Activated naive CD8-positive, alpha-beta T cell treated with anti-CD3 and anti-CD28 coated beads, Interleukin-2, amount 50 U/mL, for 16 hours (primary cell): ENCODE data around the gene HMG20A.
"Not testable (repeated sequence)": the region's sequence is repeated elsewhere in the genome, so short reads cannot be mapped to it uniquely, and the experiment has no call there.

ENCODE experiments used
- DNase-seq: peaks from one replicate; pipeline ENCODE4 v3.0.0-alpha.2; 2020; ENCODE audit warnings: low read depth, low spot score

Gene HMG20A

DNA sequence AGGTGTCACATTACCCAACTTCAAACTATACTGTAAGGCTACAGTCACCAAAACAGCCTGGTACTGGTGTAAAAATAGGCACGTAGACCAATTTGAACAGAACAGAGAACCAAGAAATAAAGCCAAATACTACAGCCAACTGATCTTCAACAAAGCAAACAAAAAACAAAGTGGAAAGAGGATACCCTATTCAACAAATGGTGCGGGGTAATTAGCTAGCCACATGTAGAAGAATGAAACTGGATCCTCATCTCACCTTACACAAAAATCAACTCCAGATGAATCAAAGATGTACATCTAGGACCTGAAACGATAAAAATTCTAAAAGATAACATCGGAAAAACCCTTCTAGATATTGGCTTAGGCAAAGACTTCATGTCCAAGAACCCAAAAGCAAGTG, 13.8 kb upstream of the HMG20A start:
- DNase-seq = no peak

DNA sequence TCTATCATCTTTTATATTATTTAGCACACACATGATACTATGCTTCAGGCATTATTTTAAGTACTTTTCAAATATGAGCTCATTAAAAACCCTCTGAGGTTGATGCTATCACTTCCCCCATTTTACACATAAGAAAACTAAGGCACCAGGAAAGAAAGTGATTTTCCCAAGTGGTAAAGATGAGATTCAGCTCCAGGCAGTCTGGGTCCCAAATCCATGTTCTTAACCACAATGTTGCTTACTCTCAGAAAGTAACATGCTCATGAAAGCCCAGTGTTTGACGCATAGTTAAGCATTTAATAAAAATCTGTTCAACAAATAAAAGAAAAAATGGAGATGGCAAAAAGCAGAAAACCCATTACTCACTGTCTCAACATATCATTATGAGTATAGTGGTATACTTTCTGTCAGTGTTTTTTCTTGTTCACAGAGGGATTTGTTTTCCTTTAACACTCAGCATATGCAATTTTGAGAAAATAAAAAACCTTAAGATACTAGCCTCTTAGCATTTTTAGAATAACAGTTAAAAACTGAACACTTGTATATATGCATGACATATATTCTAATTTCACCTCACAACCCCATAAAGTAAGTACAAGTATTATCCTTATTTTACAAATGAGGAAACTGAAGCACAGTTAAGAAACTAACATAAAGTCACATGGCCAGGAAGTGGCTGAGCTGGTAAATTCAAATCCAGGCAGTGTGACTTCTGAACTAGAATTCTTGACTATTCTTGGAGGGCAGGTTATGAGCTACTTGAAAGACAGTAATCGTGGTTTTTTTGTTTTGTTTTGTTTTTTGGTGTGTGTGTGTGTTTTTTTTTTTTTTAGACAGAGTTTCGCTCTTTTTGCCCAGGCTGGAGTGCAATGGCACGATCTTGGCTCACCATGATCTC, 11.2 kb upstream of the HMG20A start:
- DNase-seq = no peak

DNA sequence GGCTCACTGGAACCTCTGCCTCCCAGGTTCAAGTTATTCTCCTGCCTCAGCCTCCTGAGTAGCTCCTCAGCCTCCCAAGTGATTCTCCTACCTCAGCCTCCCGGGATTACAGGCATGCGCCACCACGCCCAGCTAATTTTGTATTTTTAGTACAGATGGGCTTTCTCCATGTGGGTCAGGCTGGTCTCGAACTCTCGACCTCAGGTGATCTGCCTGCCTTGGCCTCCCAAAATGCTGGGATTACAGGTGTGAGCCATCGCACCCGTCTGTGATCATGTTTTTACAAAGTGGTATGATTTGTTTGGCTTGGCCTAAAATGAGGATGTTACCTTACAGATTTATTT, 10.6 kb upstream of the HMG20A start:
- not testable (repeated sequence) for DNase-seq

GRCh38 chr15:77410701-77411618, 9.7 kb upstream of the HMG20A start:
- DNase-seq = no peak

DNA sequence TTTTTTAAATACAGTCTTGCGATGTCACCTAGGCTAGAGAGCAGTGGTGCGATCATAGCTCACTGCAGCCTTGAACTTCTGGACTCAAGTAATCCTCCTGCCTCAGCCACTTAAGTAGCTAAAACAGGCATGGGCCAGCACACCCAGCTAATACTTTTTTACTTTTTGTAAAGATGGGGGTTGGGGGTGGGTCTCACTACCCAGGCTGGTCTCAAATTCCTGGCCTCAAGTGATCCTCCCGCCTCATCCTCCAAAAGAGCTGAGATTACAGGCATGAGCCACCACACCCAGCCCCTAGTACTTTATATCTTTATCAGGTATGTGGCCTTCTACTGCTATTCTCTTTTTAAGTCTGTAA, 9.1 kb upstream of the HMG20A start:
- no peak for DNase-seq

DNA sequence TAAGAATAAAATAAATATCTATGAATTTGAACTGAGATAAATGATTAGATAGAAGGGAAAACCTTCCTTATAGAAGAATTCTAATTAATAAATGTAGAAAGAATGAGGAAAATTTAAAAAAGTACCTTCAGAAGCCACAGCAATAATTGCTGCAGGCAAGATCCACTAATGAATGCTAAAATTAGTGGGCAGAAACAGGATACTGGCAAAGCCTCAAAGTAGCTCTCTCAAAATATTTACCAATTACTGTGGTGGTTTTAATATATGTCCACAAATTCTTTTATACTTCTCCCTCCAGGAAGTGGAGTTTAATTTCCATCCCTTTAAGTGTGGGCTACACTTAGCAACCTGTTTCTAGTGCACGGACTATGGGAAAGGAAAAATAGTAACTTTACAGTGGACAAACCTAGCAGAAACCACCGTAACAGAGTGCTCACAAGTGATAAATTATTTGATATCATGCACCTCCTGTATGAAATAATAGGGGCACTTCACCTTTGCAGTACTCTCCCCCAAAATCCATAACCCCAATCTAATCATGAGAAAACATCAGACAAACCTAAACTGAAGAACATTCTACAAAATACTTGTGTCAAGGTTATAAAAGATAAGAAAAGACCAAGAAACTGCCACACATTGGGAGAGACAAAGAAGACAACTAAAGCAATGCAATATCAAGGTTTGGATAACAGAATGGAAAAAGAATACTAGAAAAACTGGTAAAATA, 7.6 kb upstream of the HMG20A start:
- DNase-seq = no peak

GRCh38 chr15:77413699-77414349, 6.9 kb upstream of the HMG20A start:
- no peak for DNase-seq

DNA sequence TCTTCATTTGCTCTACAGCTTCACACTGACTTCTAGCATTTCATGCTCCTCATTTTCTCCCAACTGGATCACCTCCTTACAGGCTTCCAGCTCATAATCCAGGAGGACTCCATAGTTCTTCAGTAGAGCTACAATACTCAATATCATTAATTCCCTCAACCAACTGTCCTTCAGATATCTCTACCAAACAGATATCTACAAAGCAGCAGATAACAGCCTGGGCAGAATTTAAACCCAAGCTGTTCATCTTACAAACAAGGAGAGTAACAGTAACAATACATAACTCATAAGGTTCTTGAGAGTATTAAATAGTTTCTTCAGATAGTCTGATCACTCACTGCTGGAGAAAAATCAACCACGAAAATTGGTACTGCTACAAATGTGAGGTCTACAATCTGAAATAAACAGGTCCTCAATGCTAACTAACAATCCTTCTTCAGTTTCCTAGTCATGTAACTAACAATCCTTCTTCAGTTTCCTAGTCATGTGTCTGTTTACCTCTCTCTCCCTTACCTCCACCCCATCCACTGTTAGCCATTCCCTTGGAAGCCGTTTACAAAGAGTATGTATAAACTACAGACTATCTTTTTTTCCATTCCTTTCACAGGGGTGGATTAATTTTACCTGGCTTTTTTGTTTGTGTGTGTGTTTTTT, 5.8 kb upstream of the HMG20A start:
- no peak for DNase-seq

- no peak for DNase-seq
Measured at GRCh38 chr15:77415450-77416147, 5.1 kb upstream of the HMG20A start.

- no peak for DNase-seq
Measured at GRCh38 chr15:77416148-77416455, 4.6 kb upstream of the HMG20A start.

GRCh38 chr15:77416954-77417353, 3.7 kb upstream of the HMG20A start:
- DNase-seq = no peak

DNA sequence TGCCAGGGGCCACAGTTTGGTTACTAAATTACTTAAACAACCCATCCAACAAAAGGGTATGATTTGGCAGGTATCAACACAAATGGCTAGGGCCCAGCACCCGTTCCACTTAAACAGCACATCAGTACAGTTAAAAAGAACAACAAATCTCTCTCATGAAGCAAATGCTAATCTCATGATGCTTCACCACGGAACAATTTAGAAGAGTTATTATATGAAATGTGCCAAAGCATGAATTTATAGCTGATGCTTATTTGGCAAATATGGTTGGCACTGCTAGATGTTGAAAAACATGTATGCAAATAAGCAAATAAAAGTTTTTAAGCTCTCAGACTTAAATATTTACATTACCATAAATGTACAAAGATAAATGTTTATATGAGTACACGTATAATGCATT, 3.1 kb upstream of the HMG20A start:
- DNase-seq = no peak

DNA sequence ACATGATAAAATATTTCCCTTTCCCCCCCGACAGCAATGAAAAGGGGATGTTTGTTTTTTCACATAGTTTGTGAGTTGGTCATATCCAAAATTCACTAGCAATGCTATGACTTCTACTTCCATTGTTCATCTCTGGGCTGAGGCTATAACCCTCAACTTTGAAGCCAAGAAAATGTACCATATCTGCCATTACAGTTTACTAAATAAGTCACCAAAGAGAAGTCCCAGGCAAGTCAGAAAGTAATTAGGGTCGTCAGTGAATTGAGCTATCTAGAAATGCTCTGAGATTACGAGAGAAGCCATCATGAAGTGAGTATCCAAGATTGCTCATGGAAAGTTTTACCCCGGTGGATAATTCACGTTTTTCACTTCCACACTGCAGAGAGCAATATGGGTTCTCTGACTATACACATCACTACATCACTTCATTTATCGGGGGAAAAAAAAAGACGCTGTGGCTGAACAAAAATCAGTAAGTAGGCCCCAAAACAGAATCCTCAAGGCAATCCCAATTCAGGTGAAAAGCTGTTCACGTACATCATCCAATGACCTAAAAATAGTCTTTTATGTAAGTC, 2.2 kb upstream of the HMG20A start:
- no peak for DNase-seq

- DNase-seq = peak; percentile 29
Measured at GRCh38 chr15:77418966-77419835, 1.5 kb upstream of the HMG20A start.

DNA sequence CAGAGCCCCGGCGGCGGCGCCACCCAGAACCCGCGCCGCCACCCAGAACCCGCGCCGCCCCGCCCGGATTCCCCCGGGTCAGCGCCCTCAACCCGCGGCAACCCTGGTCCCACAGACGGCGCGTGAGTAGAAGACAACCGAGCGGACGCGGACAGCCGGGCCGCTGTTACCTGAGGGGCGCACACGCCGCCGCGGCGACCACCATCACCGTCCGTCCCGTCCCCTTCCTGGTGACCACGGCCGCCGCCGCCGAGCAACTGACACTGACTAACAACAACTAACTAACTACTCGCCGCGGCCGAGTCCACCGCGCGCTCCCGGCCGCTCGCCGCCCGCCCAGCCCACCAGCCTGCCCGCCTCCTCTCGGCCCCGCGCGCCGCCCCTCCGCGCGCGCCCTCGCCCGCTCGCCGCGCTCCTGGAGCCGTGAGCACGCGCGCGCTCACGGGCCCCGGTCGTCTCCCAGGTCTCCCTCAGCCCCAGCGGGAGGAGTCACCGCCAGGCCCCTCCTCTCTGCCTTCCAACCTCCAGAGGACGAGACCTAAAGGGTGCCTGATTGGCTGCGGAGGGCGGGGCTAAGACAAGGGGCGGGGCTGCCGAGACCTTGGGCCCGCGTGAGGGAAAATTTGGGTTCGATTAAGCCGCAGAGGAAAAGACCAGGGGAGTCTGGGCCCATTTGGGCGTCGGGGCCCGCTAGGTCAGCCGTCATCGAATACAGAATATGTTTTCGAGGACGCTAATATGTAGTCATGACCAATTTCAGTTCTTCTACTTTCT, 665 bp upstream of the HMG20A start, which contains the start of gene PEAK1:
Gene PEAK1 (minus strand): TSS at position 269 of the 774 bp plus-strand sequence. CDS start 238,178 bp downstream, outside the sequence.
- DNase-seq = peak; percentile 100

GRCh38 chr15:77421370-77421700, 647 bp downstream of the HMG20A start:
- DNase-seq = no peak

GRCh38 chr15:77425104-77425503, 4.4 kb downstream of the HMG20A start:
- no peak for DNase-seq

GRCh38 chr15:77426377-77426776, 5.7 kb downstream of the HMG20A start:
- DNase-seq = no peak
